ENCODE results near the gene PIANP.
"Not testable (repeated sequence)": the region's sequence is repeated elsewhere in the genome, so short reads cannot be mapped to it uniquely, and the experiment has no call there.

The PIANP gene

GRCh38 chr12:6700646-6701051 is at the start of gene PIANP:
PIANP (minus strand) TSS chr12:6700815; CDS start chr12:6698061, 2,754 bp downstream.
- DNase-seq (ENCODE audit: low spot score): no peak

GRCh38 chr12:6748761-6749160 is 48.1 kb upstream of the PIANP start:
- no peak for DNase-seq (ENCODE audit: low spot score)

GRCh38 chr12:6747216-6747615 is 46.6 kb upstream of the PIANP start:
- DNase-seq (ENCODE audit: low spot score): no peak

GRCh38 chr12:6745741-6746525 is 45.3 kb upstream of the PIANP start:
- peak; percentile 56 for DNase-seq (ENCODE audit: low spot score)

GRCh38 chr12:6743300-6743699 is 42.7 kb upstream of the PIANP start:
- not testable (repeated sequence) for DNase-seq (ENCODE audit: low spot score)

GRCh38 chr12:6742834-6743233 is 42.2 kb upstream of the PIANP start:
- DNase-seq (ENCODE audit: low spot score): no peak

- DNase-seq (ENCODE audit: low spot score): not testable (repeated sequence)
Observed at GRCh38 chr12:6742080-6742479, 41.5 kb upstream of the PIANP start.

GRCh38 chr12:6736754-6737153 is 36.1 kb upstream of the PIANP start:
- no peak for DNase-seq (ENCODE audit: low spot score)

- DNase-seq (ENCODE audit: low spot score): peak; percentile 53
Observed at GRCh38 chr12:6735448-6736191, 35.0 kb upstream of the PIANP start.

GRCh38 chr12:6734506-6735387 is 34.1 kb upstream of the PIANP start:
- no peak for DNase-seq (ENCODE audit: low spot score)

- DNase-seq (ENCODE audit: low spot score): no peak
Observed at GRCh38 chr12:6730169-6730568, 29.6 kb upstream of the PIANP start.

- DNase-seq (ENCODE audit: low spot score): no peak
Observed at GRCh38 chr12:6729186-6729585, 28.6 kb upstream of the PIANP start.

- DNase-seq (ENCODE audit: low spot score): no peak
Observed at GRCh38 chr12:6725350-6725749, 24.7 kb upstream of the PIANP start.

- DNase-seq (ENCODE audit: low spot score): no peak
Observed at GRCh38 chr12:6724409-6724797, 23.8 kb upstream of the PIANP start.

- DNase-seq (ENCODE audit: low spot score): peak; percentile 99
Observed at GRCh38 chr12:6723607-6724408, 23.2 kb upstream of the PIANP start, which contains the start of gene COPS7A. COPS7A (plus strand) TSS chr12:6724046; CDS start chr12:6724657, 611 bp downstream.

GRCh38 chr12:6722863-6723262 is 22.2 kb upstream of the PIANP start:
- no peak for DNase-seq (ENCODE audit: low spot score)

- DNase-seq (ENCODE audit: low spot score): no peak
Observed at GRCh38 chr12:6716874-6717437, 16.3 kb upstream of the PIANP start.

GRCh38 chr12:6716031-6716873 is 15.6 kb upstream of the PIANP start:
- DNase-seq (ENCODE audit: low spot score): not testable (repeated sequence)

GRCh38 chr12:6708960-6709394 is 8.4 kb upstream of the PIANP start:
- no peak for DNase-seq (ENCODE audit: low spot score)

- not testable (repeated sequence) for DNase-seq (ENCODE audit: low spot score)
Observed at GRCh38 chr12:6708351-6708750, 7.7 kb upstream of the PIANP start.
